Epidermal melanocyte (primary cell): ENCODE results near the gene CFAP46.
"Not testable (repeated sequence)": the region's sequence is repeated elsewhere in the genome, so short reads cannot be mapped to it uniquely, and the experiment has no call there.

Source experiments
- DNase-seq: peaks from one replicate; pipeline ENCODE4 v3.0.0; 2011; ENCODE audit warnings: low spot score; ENCODE audit not compliant: insufficient read length

The CFAP46 gene

GRCh38 chr10:132792796-132793195, 149.6 kb downstream of the CFAP46 start:
- no peak for DNase-seq

- not testable (repeated sequence) for DNase-seq
Measured at GRCh38 chr10:132792099-132792498, 150.3 kb downstream of the CFAP46 start.

GRCh38 chr10:132790934-132791829, 151.2 kb downstream of the CFAP46 start:
- no peak for DNase-seq

- DNase-seq = no peak
Measured at GRCh38 chr10:132790470-132790869, 151.9 kb downstream of the CFAP46 start.

- DNase-seq = no peak
Measured at GRCh38 chr10:132789659-132790148, 152.7 kb downstream of the CFAP46 start.

GRCh38 chr10:132788831-132789219, 153.5 kb downstream of the CFAP46 start:
- DNase-seq = no peak

- no peak for DNase-seq
Measured at GRCh38 chr10:132788180-132788830, 154.1 kb downstream of the CFAP46 start.

- DNase-seq = no peak
Measured at GRCh38 chr10:132787495-132788179, 154.7 kb downstream of the CFAP46 start.

- no peak for DNase-seq
Measured at GRCh38 chr10:132786884-132787494, 155.4 kb downstream of the CFAP46 start.

GRCh38 chr10:132786476-132786883, 155.9 kb downstream of the CFAP46 start:
- no peak for DNase-seq

GRCh38 chr10:132785723-132786475, 156.5 kb downstream of the CFAP46 start, which contains the start of gene NKX6-2:
NKX6-2 (minus strand) TSS chr10:132786147; CDS start chr10:132785948, 199 bp downstream.
- no peak for DNase-seq

GRCh38 chr10:132784866-132785722, 157.3 kb downstream of the CFAP46 start:
- DNase-seq = no peak

- DNase-seq = no peak
Measured at GRCh38 chr10:132783940-132784865, 158.2 kb downstream of the CFAP46 start.

- no peak for DNase-seq
Measured at GRCh38 chr10:132783165-132783939, 159.0 kb downstream of the CFAP46 start.

- no peak for DNase-seq
Measured at GRCh38 chr10:132781556-132781955, 160.8 kb downstream of the CFAP46 start.

- DNase-seq = no peak
Measured at GRCh38 chr10:132780356-132780755, 162.0 kb downstream of the CFAP46 start.

GRCh38 chr10:132779549-132780294, 162.6 kb downstream of the CFAP46 start:
- no peak for DNase-seq
